OCI-LY1 (cell line): ENCODE results near the gene SLC35G3.
A peak's percentile ranks its signal among the peaks of the same experiment; 100 is the strongest.
"Not testable (repeated sequence)": the region's sequence is repeated elsewhere in the genome, so short reads cannot be mapped to it uniquely, and the experiment has no call there.

Source experiments
- H2AFZ ChIP-seq: fragments of 200-600 bp; sonication (generic), shearing (Covaris generic); 2 replicates; pipeline ENCODE4 v1.6.0; 2014; ENCODE audit warnings: antibody characterized with exemption, mild to moderate bottlenecking, low read length
- H3F3A ChIP-seq: fragments of 200-600 bp; sonication (generic), shearing (Covaris generic); 2 replicates; pipeline ENCODE4 v1.6.0; 2014; ENCODE audit warnings: mild to moderate bottlenecking, antibody characterized with exemption, low read length, moderate library complexity; ENCODE audit not compliant: insufficient read depth
- H3K27ac ChIP-seq: fragments of 200-600 bp; sonication (generic); 2 replicates; pipeline ENCODE4 v1.5.1; 2014; ENCODE audit warnings: low read length, mixed run types, mild to moderate bottlenecking, low read depth; ENCODE audit not compliant: poor library complexity, severe bottlenecking
- H3K27me3 ChIP-seq: fragments of 200-600 bp; sonication (generic); 2 replicates; pipeline ENCODE4 v1.6.0; 2014; ENCODE audit warnings: antibody characterized with exemption, mild to moderate bottlenecking, low read length, moderate library complexity; ENCODE audit not compliant: insufficient read depth
- H3K36me3 ChIP-seq: fragments of 200-600 bp; sonication (generic); 2 replicates; pipeline ENCODE4 v1.6.1; 2014; ENCODE audit warnings: mild to moderate bottlenecking, antibody characterized with exemption, low read length, moderate library complexity, mixed read lengths; ENCODE audit not compliant: insufficient read depth
- H3K4me1 ChIP-seq: fragments of 200-600 bp; sonication (generic); 2 replicates; pipeline ENCODE4 v1.5.1; 2014; ENCODE audit warnings: mild to moderate bottlenecking, low read length, moderate library complexity; ENCODE audit not compliant: insufficient read depth, severe bottlenecking
- H3K4me2 ChIP-seq: fragments of 200-600 bp; sonication (generic), shearing (Covaris generic); 2 replicates; pipeline ENCODE4 v1.6.1; 2014; ENCODE audit warnings: low read length
- H3K4me3 ChIP-seq: fragments of 200-600 bp; sonication (generic); 2 replicates; pipeline ENCODE4 v1.5.1; 2014; ENCODE audit warnings: low read length, low read depth, mild to moderate bottlenecking, mixed read lengths; ENCODE audit not compliant: poor library complexity, severe bottlenecking
- H3K79me2 ChIP-seq: fragments of 200-600 bp; shearing (Covaris generic); 2 replicates; pipeline ENCODE4 v1.6.1; 2016; ENCODE audit warnings: mixed run types, low read length, mixed read lengths; ENCODE audit not compliant: insufficient read depth
- H3K9ac ChIP-seq: fragments of 200-600 bp; sonication (generic), shearing (Covaris generic); 2 replicates; pipeline ENCODE4 v1.6.1; 2014; ENCODE audit warnings: mild to moderate bottlenecking, low read length, mixed read lengths
- H3K9me2 ChIP-seq: fragments of 200-600 bp; sonication (generic), shearing (Covaris generic); 2 replicates; pipeline ENCODE4 v1.6.1; 2014; ENCODE audit warnings: low read depth, mild to moderate bottlenecking, low read length, mixed read lengths
- H3K9me3 ChIP-seq: fragments of 200-600 bp; shearing (Covaris generic); 2 replicates; pipeline ENCODE4 v1.6.1; 2014; ENCODE audit warnings: low read length, mixed read lengths
- H4K20me1 ChIP-seq: fragments of 200-600 bp; sonication (generic), shearing (Covaris generic); 2 replicates; pipeline ENCODE4 v1.6.0; 2016; ENCODE audit warnings: mild to moderate bottlenecking, low read length; ENCODE audit not compliant: insufficient read depth
- CTCF ChIP-seq: fragments of 200-600 bp; sonication (generic), shearing (Covaris generic); IDR thresholded peaks from 2 replicates; pipeline ENCODE4 v1.5.1; 2017; ENCODE audit warnings: mild to moderate bottlenecking, antibody characterized with exemption, low read length, moderate library complexity, mixed read lengths
- EZH2 ChIP-seq: fragments of 200-600 bp; sonication (generic), shearing (Covaris generic); IDR thresholded peaks from 2 replicates; pipeline ENCODE4 v1.8.0; 2017; ENCODE audit warnings: borderline replicate concordance, mixed run types, mild to moderate bottlenecking, antibody characterized with exemption, low read length, moderate library complexity, mixed read lengths

SLC35G3 gene

GRCh38 chr17:35194001-35194400 lies at the start of gene SLC35G3:
TSS of gene SLC35G3 (minus strand) at chr17:35194393. CDS start at chr17:35194307, 86 bp downstream.
- H3K9me2 ChIP-seq, H3K9me3 ChIP-seq, H3K27me3 ChIP-seq, H3K4me1 ChIP-seq, H3K79me2 ChIP-seq, H3K27ac ChIP-seq, H3F3A ChIP-seq, H4K20me1 ChIP-seq, H3K36me3 ChIP-seq, H3K9ac ChIP-seq, H2AFZ ChIP-seq, H3K4me3 ChIP-seq, H3K4me2 ChIP-seq: not testable (repeated sequence)

DNA sequence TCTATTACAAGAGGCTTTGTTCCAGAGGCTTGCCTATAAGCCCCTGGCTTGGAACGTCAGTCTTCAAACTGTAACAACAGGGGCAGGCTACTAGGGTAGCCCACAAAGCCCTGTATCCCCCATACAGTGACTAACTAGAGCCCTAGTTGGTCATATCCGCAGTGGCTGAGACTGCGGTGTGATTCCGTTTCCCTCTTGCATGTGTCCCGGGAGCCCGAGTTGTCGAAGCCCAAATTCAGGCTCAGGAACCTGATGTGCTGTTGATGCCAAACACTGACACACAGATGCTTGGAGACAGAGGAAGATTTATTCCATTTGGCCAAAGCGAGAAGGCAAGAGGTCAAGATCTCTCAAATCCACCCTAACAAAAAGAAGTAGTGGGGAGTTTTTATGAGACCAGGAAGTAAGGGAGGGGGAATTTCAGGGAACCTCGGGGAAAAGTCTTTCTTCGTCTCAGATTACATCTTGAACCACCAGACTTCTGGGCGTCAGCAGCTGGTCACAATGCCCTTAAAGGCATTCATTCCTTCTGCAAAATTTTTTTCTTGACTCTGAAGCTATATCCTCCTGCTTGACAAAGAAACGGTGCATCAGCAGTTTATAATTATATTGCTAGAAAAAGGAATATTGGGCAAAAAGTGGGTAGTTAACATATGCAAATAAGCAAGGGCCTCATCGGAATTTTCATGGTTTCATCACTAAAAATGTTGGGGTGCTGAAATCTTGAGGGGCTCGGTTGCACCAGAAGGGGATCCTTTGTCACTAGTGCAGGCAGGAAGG lies 49.6 kb upstream of the SLC35G3 start:
- no peaks in the 10 kb centered on the region for H3K79me2 ChIP-seq
- H3K27ac ChIP-seq, result no peak overlapping the region
- peak overlapping the region; percentile 81 for H3K9ac ChIP-seq
- no peaks in the 10 kb centered on the region for H3K27me3 ChIP-seq
- H3K9me3 ChIP-seq, result no peaks in the 10 kb centered on the region
- H3K4me2 ChIP-seq, result peak overlapping the region; percentile 94
- peak overlapping the region; percentile 97 for H2AFZ ChIP-seq
- no peaks in the 10 kb centered on the region for H3K36me3 ChIP-seq
- H3K4me3 ChIP-seq, result peak overlapping the region; percentile 91
- peaks cover 22% of the 10 kb centered on the region for H3K4me1 ChIP-seq
- H3K9me2 ChIP-seq, result no peaks in the 10 kb centered on the region
- H3F3A ChIP-seq, result no peaks in the 10 kb centered on the region
- no peaks in the 10 kb centered on the region for H4K20me1 ChIP-seq
- no peak for TF ChIP-seq CTCF
- no peak for TF ChIP-seq EZH2

GRCh38 chr17:35242805-35243560 lies 48.8 kb upstream of the SLC35G3 start, which contains the start of gene SLFN5:
TSS of gene SLFN5 (plus strand) at chr17:35243072. CDS start at chr17:35258691, 15,619 bp downstream.
- Histone ChIP-seq H3K27ac (no peak within 1 kb of the TSS), H3K36me3 (no peaks in the 10 kb centered on the region), H3K9ac (peak within 1 kb of the TSS; percentile 81), H3K9me3 (no peaks in the 10 kb centered on the region), H3K9me2 (no peaks in the 10 kb centered on the region), H3K4me1 (peaks cover 22% of the 10 kb centered on the region), H4K20me1 (no peaks in the 10 kb centered on the region), H3K79me2 (no peaks in the 10 kb centered on the region), H3K4me2 (peak within 1 kb of the TSS; percentile 94), H3F3A (no peaks in the 10 kb centered on the region), H3K4me3 (peak within 1 kb of the TSS; percentile 91), H2AFZ (peak within 1 kb of the TSS; percentile 97), H3K27me3 (no peaks in the 10 kb centered on the region)
- TF ChIP-seq CTCF (no peak), EZH2 (no peak)
